T-helper 2 cell treated with Interferon-gamma antibody and Interleukin-4, amounts not matched to agents 100 ng/mL and 5 ng/mL, for 36 hours (primary cell): ENCODE results near the gene STAC3. TPM values are rescaled to one million over a fixed set of nuclear protein-coding genes. Genes with fewer than 3 reads are reported as not detected.

Source experiments
- intact Hi-C: fragments of 100-400 bp; cut with micrococcal nuclease; formaldehyde crosslinking; loops from one replicate; pipeline ENCODE4 v1.15.1; 2023
- total RNA-seq: library from RNA; stranded (reverse); gene quantifications from 2 replicates; pipeline ENCODE4 v1.2.3, GENCODE V29; 2022

STAC3 gene
- total RNA-seq, 1 donor from 2014 or later = 9.1 TPM

- intact Hi-C loops = no loop called here
Measured at GRCh38 chr12:57236925-57237595, 13.9 kb downstream of the STAC3 start.

DNA sequence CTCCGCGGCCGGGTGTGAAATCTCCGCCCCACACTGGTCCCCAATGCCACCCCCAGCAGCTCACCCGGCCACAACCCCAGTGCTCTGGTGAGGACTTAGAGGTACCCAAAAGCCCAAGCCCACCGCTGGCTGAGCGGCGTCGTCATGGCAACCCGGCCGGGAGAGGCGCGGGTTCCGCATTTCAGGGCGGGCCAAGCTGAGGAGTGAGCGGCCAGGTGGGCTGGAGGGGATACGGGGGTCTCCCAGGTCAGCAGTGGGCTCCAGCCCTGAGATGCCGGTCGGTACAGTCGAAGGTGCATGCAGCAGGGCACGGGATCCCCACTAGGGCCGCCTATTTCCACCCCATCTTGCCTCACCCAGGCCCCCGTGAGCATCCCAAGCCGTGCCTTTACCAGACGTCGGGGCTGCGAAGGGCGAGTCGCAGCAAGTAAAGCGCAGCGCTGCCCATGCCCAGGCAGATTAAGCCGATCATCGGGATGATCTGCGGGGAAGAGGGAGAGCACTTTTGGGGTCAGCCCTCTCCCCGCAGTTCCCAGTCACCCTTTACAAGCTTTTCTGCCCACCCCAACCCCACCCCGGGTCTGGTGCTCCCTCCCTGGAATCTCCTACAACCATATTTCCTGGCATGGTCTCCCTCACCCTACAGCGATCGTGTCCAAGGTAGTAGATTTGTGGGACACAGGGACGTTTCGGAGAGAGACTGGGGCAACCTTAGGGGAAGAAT lies 14.6 kb downstream of the STAC3 start:
- intact Hi-C loops = no loop called here

- intact Hi-C loops = no loop called here
Measured at GRCh38 chr12:57235728-57236131, 15.3 kb downstream of the STAC3 start.

GRCh38 chr12:57235017-57235727 lies 15.8 kb downstream of the STAC3 start:
- intact Hi-C loops = no loop called here

DNA sequence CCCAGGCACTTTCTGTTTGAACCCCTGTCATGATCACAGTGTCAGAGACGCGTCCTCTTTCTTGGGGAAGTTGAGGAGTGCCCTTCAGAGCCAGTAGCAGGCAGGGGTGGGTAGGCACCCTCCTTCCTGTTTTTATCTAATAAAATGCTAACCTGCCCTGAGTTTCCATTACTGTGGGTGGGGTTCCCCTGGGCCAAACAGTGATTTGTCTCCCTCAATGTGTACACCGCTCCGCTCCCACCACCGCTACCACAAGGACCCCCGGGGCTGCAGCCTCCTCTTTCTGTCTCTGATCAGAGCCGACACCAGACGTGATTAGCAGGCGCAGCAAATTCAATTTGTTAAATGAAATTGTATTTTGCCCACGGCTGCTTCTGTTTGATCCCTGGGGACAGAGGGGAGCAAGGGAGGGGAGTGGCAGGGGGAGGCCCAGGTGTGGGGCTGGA lies 16.4 kb downstream of the STAC3 start:
- intact Hi-C loops = no loop called here

DNA sequence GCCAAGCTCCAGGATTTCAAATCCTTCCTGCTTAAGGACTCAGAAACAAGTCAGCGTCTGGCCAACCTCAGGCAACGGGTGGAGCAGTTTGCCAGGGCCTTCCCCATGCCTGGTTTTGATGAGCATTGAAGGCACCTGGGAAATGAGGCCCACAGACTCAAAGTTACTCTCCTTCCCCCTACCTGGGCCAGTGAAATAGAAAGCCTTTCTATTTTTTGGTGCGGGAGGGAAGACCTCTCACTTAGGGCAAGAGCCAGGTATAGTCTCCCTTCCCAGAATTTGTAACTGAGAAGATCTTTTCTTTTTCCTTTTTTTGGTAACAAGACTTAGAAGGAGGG lies 16.8 kb downstream of the STAC3 start:
- intact Hi-C loops = no loop called here

DNA sequence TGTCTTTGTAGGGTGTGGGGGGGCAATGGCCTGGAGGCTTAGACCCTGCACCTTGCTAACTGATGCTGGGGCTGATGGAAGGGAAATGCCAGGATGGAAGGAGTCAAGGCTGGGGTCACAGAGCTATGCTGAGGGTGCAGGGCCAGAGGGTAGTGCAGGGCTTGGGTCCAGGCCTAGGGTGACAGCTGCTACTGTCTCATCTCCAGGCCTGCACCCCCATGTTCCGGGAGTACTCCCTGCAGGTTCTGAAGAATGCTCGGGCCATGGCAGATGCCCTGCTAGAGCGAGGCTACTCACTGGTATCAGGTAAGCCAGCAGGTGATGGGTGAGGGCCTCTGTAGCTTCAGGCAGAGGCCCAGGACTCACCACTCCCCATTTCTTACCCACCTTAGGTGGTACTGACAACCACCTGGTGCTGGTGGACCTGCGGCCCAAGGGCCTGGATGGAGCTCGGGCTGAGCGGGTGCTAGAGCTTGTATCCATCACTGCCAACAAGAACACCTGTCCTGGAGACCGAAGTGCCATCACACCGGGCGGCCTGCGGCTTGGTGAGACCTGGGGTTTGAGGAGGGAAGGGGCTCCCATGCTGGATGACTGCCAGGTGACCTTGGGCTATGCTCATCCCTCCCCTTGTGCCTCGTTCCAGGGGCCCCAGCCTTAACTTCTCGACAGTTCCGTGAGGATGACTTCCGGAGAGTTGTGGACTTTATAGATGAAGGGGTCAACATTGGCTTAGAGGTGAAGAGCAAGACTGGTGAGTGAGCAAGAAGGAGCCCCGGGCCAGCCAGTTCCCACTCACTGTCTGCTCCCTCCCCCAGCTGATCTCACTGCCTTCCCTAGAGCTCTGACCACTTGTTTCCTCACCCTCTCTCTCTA lies 17.4 kb downstream of the STAC3 start:
- intact Hi-C loops = no loop called here

DNA sequence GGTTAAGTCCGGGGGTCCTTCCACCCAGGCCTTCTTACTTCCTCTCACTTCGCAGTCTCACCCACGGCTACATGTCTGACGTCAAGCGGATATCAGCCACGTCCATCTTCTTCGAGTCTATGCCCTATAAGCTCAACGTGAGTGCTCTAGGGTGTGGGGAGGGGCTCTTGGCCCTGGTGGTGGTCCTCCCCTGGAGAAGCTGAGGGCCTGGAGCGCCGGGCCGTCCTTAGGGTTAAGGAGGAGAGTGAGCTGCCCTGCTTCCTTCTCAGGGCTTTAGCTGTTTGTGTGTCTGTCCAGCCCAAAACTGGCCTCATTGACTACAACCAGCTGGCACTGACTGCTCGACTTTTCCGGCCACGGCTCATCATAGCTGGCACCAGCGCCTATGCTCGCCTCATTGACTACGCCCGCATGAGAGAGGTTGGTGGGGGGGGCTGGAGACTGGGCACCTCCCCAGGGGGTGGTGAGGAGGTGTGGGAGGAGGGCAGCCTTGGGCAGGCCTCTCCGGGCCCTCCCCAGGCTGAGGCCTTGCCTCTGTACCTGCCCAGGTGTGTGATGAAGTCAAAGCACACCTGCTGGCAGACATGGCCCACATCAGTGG lies 18.7 kb downstream of the STAC3 start:
- intact Hi-C loops = no loop called here

DNA sequence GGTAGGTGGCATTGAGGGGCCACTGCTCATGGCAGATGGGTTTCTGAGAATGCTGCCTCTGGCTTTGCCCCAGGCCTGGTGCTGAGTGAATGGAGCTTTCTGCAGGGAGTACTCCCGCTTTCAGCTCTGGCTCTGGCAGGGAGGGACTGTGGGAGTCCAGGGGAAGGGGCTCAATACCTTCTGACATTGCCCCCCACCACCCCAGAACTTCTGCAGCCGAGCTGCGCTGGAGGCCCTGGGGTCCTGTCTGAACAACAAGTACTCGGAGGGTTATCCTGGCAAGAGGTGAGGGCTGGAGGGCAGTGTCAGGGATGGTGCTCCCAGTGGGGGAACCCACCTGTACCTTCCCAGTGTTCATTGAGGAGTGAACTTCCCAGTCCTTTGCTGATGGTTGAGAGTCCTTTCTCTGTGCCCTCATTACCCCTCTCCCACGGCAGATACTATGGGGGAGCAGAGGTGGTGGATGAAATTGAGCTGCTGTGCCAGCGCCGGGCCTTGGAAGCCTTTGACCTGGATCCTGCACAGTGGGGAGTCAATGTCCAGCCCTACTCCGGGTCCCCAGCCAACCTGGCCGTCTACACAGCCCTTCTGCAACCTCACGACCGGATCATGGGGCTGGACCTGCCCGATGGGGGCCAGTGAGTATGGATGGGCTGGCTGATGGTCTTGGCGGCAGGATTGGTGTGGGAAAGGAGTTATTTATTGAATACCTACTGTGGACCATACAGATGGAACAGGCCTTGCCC lies 19.5 kb downstream of the STAC3 start:
- intact Hi-C loops = no loop called here

DNA sequence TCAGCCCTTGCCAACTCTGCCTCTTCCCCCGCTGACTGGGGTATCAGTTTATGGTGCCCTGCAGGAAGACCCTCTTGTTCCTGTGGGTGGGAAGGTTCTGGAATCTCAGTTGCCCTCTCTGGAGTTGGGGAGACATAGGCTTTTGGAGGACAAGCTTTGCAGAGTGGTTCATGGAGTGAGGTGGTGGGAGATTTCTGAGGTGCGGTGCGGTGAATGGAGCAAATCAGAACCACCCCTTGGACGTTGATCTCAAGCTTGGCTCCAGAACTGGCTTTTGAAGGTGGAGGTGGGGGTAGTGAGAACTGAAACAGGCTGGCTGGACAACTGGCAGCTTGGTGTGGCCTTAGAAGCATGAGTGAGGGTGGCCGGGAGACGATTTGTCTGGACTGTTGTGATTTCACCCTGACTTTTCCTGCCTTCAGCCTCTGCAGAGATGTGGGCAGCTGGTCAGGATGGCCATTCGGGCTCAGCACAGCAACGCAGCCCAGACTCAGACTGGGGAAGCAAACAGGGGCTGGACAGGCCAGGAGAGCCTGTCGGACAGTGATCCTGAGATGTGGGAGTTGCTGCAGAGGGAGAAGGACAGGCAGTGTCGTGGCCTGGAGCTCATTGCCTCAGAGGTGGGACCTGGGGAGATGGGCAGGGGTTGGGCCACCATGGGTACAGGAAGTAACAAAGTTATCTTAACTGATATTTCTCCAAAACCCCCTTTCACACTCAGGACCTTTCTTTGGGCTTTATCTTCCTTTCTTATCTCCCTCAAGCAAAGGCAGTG lies 20.4 kb downstream of the STAC3 start:
- intact Hi-C loops = no loop called here

- intact Hi-C loops = loop anchor here (1.0 to 2.0 kb wide), 2 partner anchors 9 to 15 kb away; no protein-coding TSS in a partner anchor
Measured at GRCh38 chr12:57229634-57230380, 21.2 kb downstream of the STAC3 start, which contains the start of gene SHMT2. Gene SHMT2, plus strand, starts transcription at chr12:57229711. Its CDS starts 68 bp downstream, at chr12:57229779.

DNA sequence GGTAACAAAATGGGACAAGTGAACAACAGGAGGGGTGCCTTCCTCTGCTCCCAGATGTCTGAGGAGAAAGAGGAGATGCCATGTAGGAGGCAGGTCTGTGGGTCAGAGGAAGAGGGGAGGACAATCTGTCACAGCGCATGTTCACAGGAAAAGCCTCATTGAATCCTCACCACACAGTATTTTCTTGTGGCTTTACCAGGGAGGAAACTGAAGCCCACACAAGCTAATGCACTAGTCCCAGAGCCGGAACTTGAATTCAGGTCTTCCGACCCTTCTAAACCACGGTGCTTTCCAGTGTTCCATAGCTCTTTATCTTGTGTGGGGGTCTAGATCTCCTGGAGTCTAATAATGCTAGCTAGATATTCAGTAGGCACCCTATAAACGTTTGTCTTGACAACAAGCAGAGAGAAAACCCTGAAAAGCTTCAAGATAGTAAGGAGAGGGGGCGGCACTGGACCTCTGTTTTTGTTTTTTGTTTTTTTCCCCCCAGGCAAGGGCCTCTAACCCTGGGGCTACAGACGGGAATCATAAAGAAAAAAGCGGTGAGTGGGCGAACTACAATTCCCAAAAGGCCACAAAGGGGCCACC lies 21.8 kb downstream of the STAC3 start:
- intact Hi-C loops = loop anchor here (1.0 to 2.0 kb wide), 2 partner anchors 10 to 14 kb away; no protein-coding TSS in a partner anchor

DNA sequence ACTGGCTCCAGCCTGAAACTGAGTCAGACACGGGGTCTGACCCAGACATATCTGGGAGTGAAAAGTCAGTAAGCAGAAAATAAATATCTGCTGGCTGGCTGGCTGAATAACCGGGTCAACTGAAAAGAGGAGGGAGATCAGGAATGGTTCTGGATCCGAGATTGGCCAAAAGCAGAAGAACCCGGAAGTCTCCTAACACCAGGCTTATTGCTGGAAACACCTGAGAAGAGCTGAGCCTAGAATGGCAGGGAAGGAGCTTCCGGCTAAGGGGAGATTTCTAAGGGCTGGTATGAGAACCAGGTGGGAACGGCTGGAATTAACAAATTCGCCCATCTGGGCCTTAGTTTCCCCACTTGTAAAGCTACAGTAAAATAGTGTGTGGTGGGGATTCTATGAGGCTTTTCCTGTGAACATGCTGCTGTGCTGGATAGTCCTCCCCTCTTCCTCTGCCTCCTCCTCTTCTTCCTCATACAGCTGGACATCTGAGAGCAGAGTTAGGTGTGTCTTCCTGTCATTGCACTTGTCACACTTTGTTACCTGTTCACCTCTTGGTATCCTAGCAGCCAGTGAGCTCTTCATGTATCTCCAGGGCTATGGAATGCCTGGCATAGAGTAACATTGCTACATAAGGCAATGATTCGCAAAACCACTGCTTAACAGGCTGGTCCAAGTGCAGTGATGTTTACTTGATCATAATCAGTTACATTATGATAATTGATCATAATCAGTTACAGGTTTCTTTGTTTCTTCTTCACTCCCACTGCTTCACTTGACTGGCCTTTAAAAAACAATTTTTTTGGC lies 23.5 kb downstream of the STAC3 start:
- intact Hi-C loops = loop anchor here (2.0 kb wide), 1 partner anchor 13 kb away; no protein-coding TSS in a partner anchor

DNA sequence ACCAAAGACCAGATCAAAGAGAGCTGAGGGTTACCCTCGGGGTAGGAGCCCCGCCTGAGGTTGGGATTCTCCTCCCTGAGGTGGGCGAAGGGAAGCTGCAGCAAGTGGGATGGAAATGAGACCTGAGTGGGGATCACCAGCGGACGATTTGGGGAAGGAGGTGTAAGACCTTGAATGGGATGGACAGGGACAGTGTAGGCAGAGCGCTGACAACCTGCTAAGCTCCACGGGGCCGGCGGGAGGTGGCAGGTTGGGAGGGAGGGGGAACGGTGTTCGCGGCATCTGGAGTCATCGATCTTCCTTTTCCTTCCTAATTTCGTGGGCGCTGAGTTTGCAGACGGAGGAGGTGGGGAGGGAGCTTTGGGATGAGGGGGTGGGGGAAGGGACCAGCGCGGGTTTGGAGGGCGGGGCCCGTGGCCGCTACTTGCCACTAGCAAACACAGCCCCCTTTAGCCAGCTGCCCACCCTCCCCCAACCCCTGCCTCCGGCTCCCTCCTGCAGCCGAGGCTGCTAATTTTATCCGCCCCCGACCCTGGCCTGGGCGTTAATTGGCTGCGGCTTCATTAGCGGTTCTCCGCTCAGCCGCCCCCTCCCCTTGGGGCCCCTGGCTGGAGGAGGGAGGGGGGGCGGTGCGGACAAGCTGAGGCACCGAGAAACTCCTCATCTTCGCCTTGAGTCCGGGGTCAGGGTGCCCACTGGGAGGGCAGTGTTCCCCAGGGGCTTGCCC lies 24.2 kb downstream of the STAC3 start:
- intact Hi-C loops = no loop called here

GRCh38 chr12:57225680-57226210 lies 25.2 kb downstream of the STAC3 start:
- intact Hi-C loops = loop anchor here (1.0 kb wide), 1 partner anchor 14 kb away; no protein-coding TSS in a partner anchor
